Peyer's patch (tissue), 4 donors: ENCODE data around the gene OR4D1.

Experiments used
- POLR2A ChIP-seq, 2 donors: fragments of 450-650 bp; IDR thresholded peaks; one replicate each; pipeline ENCODE4 v1.5.1; 2017; ENCODE audit warnings: antibody characterized with exemption in 2 of 2, mild to moderate bottlenecking in 2 of 2, moderate library complexity in 2 of 2
- TF ChIP-seq, protein P1 (sequence below), 6 experiments: fragments of 450-650 bp in 4 of 6; fragments of 200-600 bp in 2 of 6; sonication (generic) in 1 of 6; IDR thresholded peaks; one replicate each; pipeline ENCODE4 v1.5.1; 2017 to 2019; ENCODE audit warnings: antibody characterized with exemption in 6 of 6, mild to moderate bottlenecking in 3 of 6, moderate library complexity in 1 of 6

DNA sequence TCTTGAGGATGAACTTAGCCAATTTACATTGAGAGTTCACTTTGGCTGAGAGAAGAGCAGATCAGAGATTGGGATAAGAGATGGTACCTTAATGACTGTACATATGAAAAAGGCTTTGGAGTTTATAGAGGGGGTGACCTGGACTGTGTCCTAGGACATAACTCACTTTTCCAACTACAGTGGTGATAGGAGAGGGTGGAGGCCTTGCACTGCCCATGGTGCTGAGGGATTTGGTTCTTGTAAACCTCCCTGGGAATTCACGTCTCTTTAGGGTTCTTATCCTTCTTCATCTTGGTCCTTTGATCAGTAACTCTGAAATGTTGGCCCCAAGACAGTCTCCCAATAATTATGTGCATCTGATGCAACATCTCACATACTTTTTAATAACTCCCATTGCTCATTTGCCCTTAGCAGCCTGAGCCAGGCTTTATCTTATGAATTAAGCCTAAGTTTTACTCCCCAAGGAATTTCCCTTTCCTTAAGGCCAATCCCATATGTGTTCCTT lies at the start of gene OR4D1:
- TF ChIP-seq, protein P1, sequence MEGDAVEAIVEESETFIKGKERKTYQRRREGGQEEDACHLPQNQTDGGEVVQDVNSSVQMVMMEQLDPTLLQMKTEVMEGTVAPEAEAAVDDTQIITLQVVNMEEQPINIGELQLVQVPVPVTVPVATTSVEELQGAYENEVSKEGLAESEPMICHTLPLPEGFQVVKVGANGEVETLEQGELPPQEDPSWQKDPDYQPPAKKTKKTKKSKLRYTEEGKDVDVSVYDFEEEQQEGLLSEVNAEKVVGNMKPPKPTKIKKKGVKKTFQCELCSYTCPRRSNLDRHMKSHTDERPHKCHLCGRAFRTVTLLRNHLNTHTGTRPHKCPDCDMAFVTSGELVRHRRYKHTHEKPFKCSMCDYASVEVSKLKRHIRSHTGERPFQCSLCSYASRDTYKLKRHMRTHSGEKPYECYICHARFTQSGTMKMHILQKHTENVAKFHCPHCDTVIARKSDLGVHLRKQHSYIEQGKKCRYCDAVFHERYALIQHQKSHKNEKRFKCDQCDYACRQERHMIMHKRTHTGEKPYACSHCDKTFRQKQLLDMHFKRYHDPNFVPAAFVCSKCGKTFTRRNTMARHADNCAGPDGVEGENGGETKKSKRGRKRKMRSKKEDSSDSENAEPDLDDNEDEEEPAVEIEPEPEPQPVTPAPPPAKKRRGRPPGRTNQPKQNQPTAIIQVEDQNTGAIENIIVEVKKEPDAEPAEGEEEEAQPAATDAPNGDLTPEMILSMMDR (IDR thresholded peaks at IDR 0.05) = no peak
- no peak for TF ChIP-seq POLR2A (IDR thresholded peaks at IDR 0.05)
